AG04449 (cell line): ENCODE data around the gene DDX39A.

Source experiments
- CTCF ChIA-PET: fragments of 350-600 bp; formaldehyde crosslinking; extraction: SDS; loops from one replicate; lab custom pipeline; 2021; ENCODE audit warnings: antibody characterized with exemption; lab: Yijun Ruan, JAX
- POLR2A ChIA-PET: fragments of 400-600, 350-600 bp; formaldehyde crosslinking; extraction: SDS; loops from one replicate; lab custom pipeline; 2020; ENCODE audit warnings: antibody characterized with exemption, inconsistent platforms; lab: Yijun Ruan, JAX
- DNase-seq: peaks from one replicate; pipeline ENCODE4 v3.0.0-alpha.2; 2010; ENCODE audit warnings: low read depth, low spot score
- H3K4me3 ChIP-seq: 2 replicates; pipeline ENCODE4 v1.5.1; 2011; ENCODE audit warnings: low read depth, mild to moderate bottlenecking, control low read depth, low read length
- TF ChIP-seq, protein P1 (sequence below): IDR thresholded peaks from one replicate; pipeline ENCODE4 v1.5.1; 2011; ENCODE audit warnings: mild to moderate bottlenecking, moderate library complexity, low read length, control low read depth, inconsistent platforms; ENCODE audit not compliant: insufficient read depth; ENCODE audit errors: missing control alignments

The DDX39A gene

GRCh38 chr19:14411161-14411937 lies 7.8 kb downstream of the DDX39A start:
- CTCF ChIA-PET, result interaction anchor here (1.1 kb wide), 1 partner anchor 49 kb away, joined by 3 read pairs; no protein-coding TSS in a partner anchor
- no peak overlapping the region for H3K4me3 ChIP-seq
- TF ChIP-seq, protein P1, sequence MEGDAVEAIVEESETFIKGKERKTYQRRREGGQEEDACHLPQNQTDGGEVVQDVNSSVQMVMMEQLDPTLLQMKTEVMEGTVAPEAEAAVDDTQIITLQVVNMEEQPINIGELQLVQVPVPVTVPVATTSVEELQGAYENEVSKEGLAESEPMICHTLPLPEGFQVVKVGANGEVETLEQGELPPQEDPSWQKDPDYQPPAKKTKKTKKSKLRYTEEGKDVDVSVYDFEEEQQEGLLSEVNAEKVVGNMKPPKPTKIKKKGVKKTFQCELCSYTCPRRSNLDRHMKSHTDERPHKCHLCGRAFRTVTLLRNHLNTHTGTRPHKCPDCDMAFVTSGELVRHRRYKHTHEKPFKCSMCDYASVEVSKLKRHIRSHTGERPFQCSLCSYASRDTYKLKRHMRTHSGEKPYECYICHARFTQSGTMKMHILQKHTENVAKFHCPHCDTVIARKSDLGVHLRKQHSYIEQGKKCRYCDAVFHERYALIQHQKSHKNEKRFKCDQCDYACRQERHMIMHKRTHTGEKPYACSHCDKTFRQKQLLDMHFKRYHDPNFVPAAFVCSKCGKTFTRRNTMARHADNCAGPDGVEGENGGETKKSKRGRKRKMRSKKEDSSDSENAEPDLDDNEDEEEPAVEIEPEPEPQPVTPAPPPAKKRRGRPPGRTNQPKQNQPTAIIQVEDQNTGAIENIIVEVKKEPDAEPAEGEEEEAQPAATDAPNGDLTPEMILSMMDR, result no peak
- POLR2A ChIA-PET, result no interaction called here
- no peak for DNase-seq

DNA sequence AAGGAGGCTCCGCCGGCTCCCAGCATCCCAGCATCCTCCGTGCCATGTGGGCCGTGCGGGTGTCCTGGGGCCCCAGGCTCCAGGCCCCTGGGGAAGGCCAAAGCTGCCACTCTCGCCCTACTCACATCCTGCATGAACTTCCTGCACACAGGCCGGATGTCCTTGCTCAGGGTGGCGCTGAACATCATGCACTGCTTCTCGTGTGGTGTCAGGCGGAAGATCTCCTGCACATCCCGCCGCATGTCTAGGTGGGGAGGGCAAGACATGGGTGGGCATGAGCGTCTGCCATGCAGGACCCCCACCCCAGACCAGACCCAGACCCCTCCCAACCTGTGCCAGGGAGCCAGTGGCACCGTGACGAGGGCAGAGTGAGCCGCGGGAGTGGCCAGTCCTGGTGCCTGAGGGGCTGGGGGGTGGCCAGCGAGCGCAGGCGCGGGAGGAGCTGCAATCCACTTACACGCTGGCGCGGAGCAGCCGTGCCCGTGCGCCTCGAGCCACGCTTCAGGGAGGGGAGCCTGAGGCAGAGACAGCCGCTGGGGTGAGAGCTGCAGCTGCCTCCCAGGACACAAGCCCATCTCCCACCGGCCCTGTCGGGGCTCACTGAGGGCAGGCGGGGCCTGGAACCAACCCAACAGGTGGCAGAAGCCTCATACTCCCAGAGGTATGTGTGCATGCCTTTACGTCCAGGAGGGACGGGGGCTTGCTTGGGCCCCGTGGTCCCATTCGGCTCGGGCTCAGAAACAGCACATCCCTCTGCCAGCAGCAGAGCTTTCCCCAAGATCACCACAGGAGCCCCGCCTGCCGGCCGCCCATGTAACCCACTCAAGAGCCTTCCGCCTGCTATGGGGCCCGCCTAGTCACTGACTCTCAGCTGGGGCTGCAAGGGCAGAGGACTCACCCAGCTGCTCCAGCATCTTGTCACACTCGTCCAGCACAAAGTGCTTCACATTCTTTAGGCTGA lies 8.8 kb downstream of the DDX39A start:
- POLR2A ChIA-PET, result interaction anchor here (0.5 kb wide), 1 partner anchor 140 kb away, joined by 3 read pairs; no protein-coding TSS in a partner anchor
- CTCF ChIA-PET, result interaction anchor here (1.0 to 1.2 kb wide), 2 partner anchors 14 to 274 kb away, joined by 3 to 4 read pairs; partner anchors contain the start of gene ASF1B
- TF ChIP-seq, protein P1, result no peak

GRCh38 chr19:14409146-14410023 lies 9.8 kb downstream of the DDX39A start:
- no peak for DNase-seq
- CTCF ChIA-PET, result interaction anchor here (0.5 to 1.2 kb wide), 3 partner anchors 13 to 273 kb away, joined by 3 to 4 read pairs (median 3); partner anchors contain the start of gene ASF1B
- TF ChIP-seq, protein P1, result no peak
- H3K4me3 ChIP-seq, result no peak overlapping the region
- POLR2A ChIA-PET, result interaction anchor here (0.5 kb wide), 1 partner anchor 139 kb away, joined by 3 read pairs; no protein-coding TSS in a partner anchor

More for the DNA sequence above, 8.8 kb downstream of the DDX39A start:
- H3K4me3 ChIP-seq, result no peak overlapping the region
- DNase-seq, result no peak

DNA sequence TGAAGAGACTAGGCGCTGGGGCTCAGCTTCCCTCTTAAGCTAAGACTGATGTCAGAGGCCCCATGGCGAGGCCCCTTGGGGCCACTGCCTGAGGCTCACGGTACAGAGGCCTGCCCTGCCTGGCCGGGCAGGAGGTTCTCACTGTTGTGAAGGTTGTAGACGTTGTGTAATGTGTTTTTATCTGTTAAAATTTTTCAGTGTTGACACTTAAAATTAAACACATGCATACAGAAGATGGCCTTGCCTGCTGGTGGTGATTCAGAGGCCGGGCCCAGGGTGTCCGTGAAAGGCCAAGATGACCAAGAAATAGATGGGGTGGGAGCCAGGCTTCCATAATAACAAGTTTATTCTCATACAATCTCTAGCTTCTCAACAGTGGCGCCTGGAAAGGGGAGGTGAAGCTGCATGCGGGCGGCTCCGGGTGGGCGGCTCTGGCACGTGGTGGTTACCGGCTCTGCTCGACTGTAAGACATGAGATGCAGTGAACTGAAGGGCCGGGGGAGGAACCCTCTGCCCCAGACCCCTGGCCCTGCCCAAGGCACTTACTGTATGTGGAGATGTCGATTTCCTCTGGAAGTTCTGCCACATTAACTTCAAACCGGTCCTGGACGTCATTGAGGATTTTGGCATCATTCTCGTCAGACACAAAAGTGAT lies 10.5 kb downstream of the DDX39A start:
- H3K4me3 ChIP-seq, result no peak overlapping the region
- TF ChIP-seq, protein P1, result no peak
- CTCF ChIA-PET, result interaction anchor here (0.5 to 1.3 kb wide), 2 partner anchors 18 to 23 kb away, joined by 3 read pairs; no protein-coding TSS in a partner anchor
- POLR2A ChIA-PET, result interaction anchor here (0.5 kb wide), 1 partner anchor 9 kb away, joined by 3 read pairs; no protein-coding TSS in a partner anchor
- DNase-seq, result no peak
